OCI-LY1 (cell line): Measurements from ENCODE around the gene TNPO3.

Source experiments
- H2AFZ ChIP-seq: fragments of 200-600 bp; sonication (generic), shearing (Covaris generic); 2 replicates; pipeline ENCODE4 v1.6.0; 2014; ENCODE audit warnings: antibody characterized with exemption, mild to moderate bottlenecking, low read length
- H3F3A ChIP-seq: fragments of 200-600 bp; sonication (generic), shearing (Covaris generic); 2 replicates; pipeline ENCODE4 v1.6.0; 2014; ENCODE audit warnings: mild to moderate bottlenecking, antibody characterized with exemption, low read length, moderate library complexity; ENCODE audit not compliant: insufficient read depth
- H3K27ac ChIP-seq: fragments of 200-600 bp; sonication (generic); 2 replicates; pipeline ENCODE4 v1.5.1; 2014; ENCODE audit warnings: low read length, mixed run types, mild to moderate bottlenecking, low read depth; ENCODE audit not compliant: poor library complexity, severe bottlenecking
- H3K27me3 ChIP-seq: fragments of 200-600 bp; sonication (generic); 2 replicates; pipeline ENCODE4 v1.6.0; 2014; ENCODE audit warnings: antibody characterized with exemption, mild to moderate bottlenecking, low read length, moderate library complexity; ENCODE audit not compliant: insufficient read depth
- H3K36me3 ChIP-seq: fragments of 200-600 bp; sonication (generic); 2 replicates; pipeline ENCODE4 v1.6.1; 2014; ENCODE audit warnings: mild to moderate bottlenecking, antibody characterized with exemption, low read length, moderate library complexity, mixed read lengths; ENCODE audit not compliant: insufficient read depth
- H3K4me1 ChIP-seq: fragments of 200-600 bp; sonication (generic); 2 replicates; pipeline ENCODE4 v1.5.1; 2014; ENCODE audit warnings: mild to moderate bottlenecking, low read length, moderate library complexity; ENCODE audit not compliant: insufficient read depth, severe bottlenecking
- H3K4me2 ChIP-seq: fragments of 200-600 bp; sonication (generic), shearing (Covaris generic); 2 replicates; pipeline ENCODE4 v1.6.1; 2014; ENCODE audit warnings: low read length
- H3K4me3 ChIP-seq: fragments of 200-600 bp; sonication (generic); 2 replicates; pipeline ENCODE4 v1.5.1; 2014; ENCODE audit warnings: low read length, low read depth, mild to moderate bottlenecking, mixed read lengths; ENCODE audit not compliant: poor library complexity, severe bottlenecking
- H3K79me2 ChIP-seq: fragments of 200-600 bp; shearing (Covaris generic); 2 replicates; pipeline ENCODE4 v1.6.1; 2016; ENCODE audit warnings: mixed run types, low read length, mixed read lengths; ENCODE audit not compliant: insufficient read depth
- H3K9ac ChIP-seq: fragments of 200-600 bp; sonication (generic), shearing (Covaris generic); 2 replicates; pipeline ENCODE4 v1.6.1; 2014; ENCODE audit warnings: mild to moderate bottlenecking, low read length, mixed read lengths
- H3K9me2 ChIP-seq: fragments of 200-600 bp; sonication (generic), shearing (Covaris generic); 2 replicates; pipeline ENCODE4 v1.6.1; 2014; ENCODE audit warnings: low read depth, mild to moderate bottlenecking, low read length, mixed read lengths
- H3K9me3 ChIP-seq: fragments of 200-600 bp; shearing (Covaris generic); 2 replicates; pipeline ENCODE4 v1.6.1; 2014; ENCODE audit warnings: low read length, mixed read lengths
- H4K20me1 ChIP-seq: fragments of 200-600 bp; sonication (generic), shearing (Covaris generic); 2 replicates; pipeline ENCODE4 v1.6.0; 2016; ENCODE audit warnings: mild to moderate bottlenecking, low read length; ENCODE audit not compliant: insufficient read depth
- CTCF ChIP-seq: fragments of 200-600 bp; sonication (generic), shearing (Covaris generic); IDR thresholded peaks from 2 replicates; pipeline ENCODE4 v1.5.1; 2017; ENCODE audit warnings: mild to moderate bottlenecking, antibody characterized with exemption, low read length, moderate library complexity, mixed read lengths
- EZH2 ChIP-seq: fragments of 200-600 bp; sonication (generic), shearing (Covaris generic); IDR thresholded peaks from 2 replicates; pipeline ENCODE4 v1.8.0; 2017; ENCODE audit warnings: borderline replicate concordance, mixed run types, mild to moderate bottlenecking, antibody characterized with exemption, low read length, moderate library complexity, mixed read lengths

Gene TNPO3

GRCh38 chr7:129024125-129024524, 30.8 kb downstream of the TNPO3 start:
- Histone ChIP-seq H3K9ac (no peak overlapping the region), H4K20me1 (no peaks in the 10 kb centered on the region), H3K4me2 (no peak overlapping the region)

GRCh38 chr7:129021656-129022055, 33.3 kb downstream of the TNPO3 start:
- no peaks in the 10 kb centered on the region for H3K9me3 ChIP-seq
- H3K9me2 ChIP-seq, result no peaks in the 10 kb centered on the region
- no peak overlapping the region for H3K4me2 ChIP-seq
- peaks cover 82% of the 10 kb centered on the region for H3K79me2 ChIP-seq
- no peak overlapping the region for H2AFZ ChIP-seq
- peaks cover 17% of the 10 kb centered on the region; the same call in 1 of the 2 replicates for H3K36me3 ChIP-seq
- H3K4me1 ChIP-seq, result peaks cover 17% of the 10 kb centered on the region
- no peak overlapping the region for H3K9ac ChIP-seq
- H3F3A ChIP-seq, result no peaks in the 10 kb centered on the region
- H3K27ac ChIP-seq, result no peak overlapping the region
- TF ChIP-seq EZH2, result no peak
- TF ChIP-seq CTCF, result no peak
- H4K20me1 ChIP-seq, result no peaks in the 10 kb centered on the region
- H3K27me3 ChIP-seq, result no peaks in the 10 kb centered on the region
- H3K4me3 ChIP-seq, result no peak overlapping the region

More at GRCh38 chr7:129024125-129024524, 30.8 kb downstream of the TNPO3 start:
- H3K4me1 ChIP-seq, result peaks cover under 1% of the 10 kb centered on the region
- no peak overlapping the region for H3K4me3 ChIP-seq
- H3K9me2 ChIP-seq, result no peaks in the 10 kb centered on the region
- no peaks in the 10 kb centered on the region for H3F3A ChIP-seq
- H3K9me3 ChIP-seq, result no peaks in the 10 kb centered on the region
- H3K27ac ChIP-seq, result no peak overlapping the region
- peaks cover 16% of the 10 kb centered on the region; the same call in 1 of the 2 replicates for H3K36me3 ChIP-seq
- TF ChIP-seq EZH2 (no peak), CTCF (no peak)
- H3K27me3 ChIP-seq, result no peaks in the 10 kb centered on the region
- no peak overlapping the region for H2AFZ ChIP-seq
- peaks cover 86% of the 10 kb centered on the region for H3K79me2 ChIP-seq

GRCh38 chr7:129017933-129018538, 36.9 kb downstream of the TNPO3 start:
- Histone ChIP-seq H3K9me3 (no peaks in the 10 kb centered on the region), H3K36me3 (peaks cover 52% of the 10 kb centered on the region), H3F3A (no peaks in the 10 kb centered on the region), H3K9me2 (no peaks in the 10 kb centered on the region), H3K4me1 (peaks cover 17% of the 10 kb centered on the region), H3K4me3 (no peak overlapping the region), H4K20me1 (no peaks in the 10 kb centered on the region), H3K4me2 (peak overlapping the region; percentile 8; the same call in 1 of the 2 replicates), H3K79me2 (peaks cover 57% of the 10 kb centered on the region), H3K9ac (no peak overlapping the region), H2AFZ (no peak overlapping the region), H3K27me3 (no peaks in the 10 kb centered on the region), H3K27ac (peak overlapping the region; percentile 24)
- TF ChIP-seq EZH2, result no peak
- no peak for TF ChIP-seq CTCF
